CD4-positive, alpha-beta T cell treated with Interferon alpha-2 for 1 hour (primary cell): ENCODE data around the gene PDE8A.
A peak's percentile ranks its signal among the peaks of the same experiment; 100 is the strongest.
"Not testable (repeated sequence)": the region's sequence is repeated elsewhere in the genome, so short reads cannot be mapped to it uniquely, and the experiment has no call there.

Experiments used
- DNase-seq, 2 donors: peaks; one replicate each; pipeline ENCODE4 v3.0.0-alpha.2; 2020 to 2022

Gene PDE8A

DNA sequence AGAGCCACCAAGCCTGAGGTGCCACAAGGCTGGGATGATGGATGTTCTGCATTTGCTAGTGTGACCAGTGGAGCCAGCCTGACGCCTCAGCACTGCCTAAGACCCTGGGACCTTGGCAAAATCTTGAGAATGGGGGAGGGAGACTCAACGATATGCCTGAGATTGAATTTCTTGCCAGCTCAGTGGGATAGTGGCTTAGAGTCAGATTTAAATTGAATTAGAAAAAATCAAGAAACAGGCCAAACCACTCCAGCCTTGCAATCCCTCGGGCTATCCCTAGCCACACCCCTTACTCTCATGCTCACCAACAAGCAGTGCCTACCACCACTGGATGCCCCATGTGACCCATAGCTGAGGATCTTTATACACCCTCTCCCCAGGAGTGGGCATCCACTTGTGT lies 18.7 kb upstream of the PDE8A start:
- DNase-seq = no peak

DNA sequence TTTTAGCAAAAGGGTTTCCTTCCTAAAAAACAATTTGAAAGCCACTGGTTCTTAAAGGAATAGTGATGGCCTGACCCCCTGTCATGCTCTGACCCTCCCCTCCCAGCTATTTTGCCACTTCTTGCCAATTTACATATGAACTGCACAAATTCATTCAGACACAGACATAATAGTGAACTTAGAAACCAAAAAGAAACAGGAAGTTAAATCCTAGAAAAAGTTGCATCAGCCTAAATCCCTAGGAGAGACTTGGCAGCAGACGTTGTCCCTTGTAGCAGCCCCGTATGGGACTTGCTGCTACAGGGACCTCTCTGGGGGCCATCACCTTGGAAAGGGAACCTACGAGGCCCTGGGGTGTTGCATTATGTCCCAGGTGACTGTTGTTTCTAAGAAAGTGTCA lies 14.3 kb upstream of the PDE8A start:
- no peak for DNase-seq

DNA sequence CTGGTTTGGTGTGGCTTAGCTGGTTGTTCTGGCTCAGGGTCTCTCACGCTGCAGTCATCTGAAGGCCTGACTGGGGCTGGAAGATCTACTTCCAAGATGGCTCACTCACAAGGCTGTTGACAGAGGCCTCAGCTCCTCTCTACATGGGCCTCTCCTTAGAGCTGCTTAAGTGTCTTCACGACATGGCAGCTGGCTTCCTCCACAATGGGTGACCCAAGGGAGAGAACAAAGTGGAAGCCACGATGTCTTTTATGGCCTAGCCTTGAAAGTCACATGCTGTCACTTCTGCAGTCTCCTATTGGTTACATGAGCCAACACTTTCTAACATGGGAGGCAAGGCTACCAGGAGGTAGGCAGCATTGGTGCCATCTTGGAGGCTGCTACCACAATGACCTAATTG lies 13.4 kb upstream of the PDE8A start:
- DNase-seq = no peak

DNA sequence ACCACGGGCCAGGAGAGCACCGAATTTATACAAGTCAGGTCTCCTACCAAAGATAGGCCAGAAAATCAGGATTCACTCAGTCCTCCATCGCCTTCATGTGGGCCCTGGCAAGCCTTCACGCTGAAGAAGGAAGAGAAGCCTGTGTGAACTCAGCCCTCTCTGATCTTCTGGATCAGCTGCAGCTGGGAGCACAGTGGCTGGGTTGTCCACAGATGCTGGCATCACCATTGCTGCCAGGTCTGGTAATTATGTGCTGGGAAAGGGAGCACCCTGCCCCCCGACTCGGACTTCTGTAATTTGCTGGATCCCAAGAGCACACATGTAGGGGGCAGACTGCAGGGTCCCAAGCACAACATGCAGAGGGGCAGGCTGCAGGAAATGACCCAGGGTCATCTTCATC lies 12.4 kb upstream of the PDE8A start:
- no peak for DNase-seq

DNA sequence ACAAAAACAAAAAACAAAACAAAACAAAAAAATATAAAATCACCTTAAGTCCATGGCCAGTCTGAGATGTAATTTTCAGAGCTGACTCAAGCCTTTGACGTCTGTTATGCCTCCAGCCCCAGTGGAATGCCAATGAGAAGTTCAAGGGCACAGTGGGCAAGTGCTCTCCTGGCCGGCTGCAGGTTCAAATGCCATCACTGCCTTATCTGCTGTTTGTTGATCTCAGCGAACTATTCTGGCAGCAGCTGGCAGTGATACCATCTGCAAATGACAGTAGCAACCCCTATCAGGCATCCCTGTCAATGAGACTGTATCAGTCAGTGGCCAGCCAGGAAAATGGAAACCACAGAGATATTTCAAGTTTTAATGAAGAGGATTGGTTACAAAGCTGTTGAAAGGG lies 10.8 kb upstream of the PDE8A start:
- no peak for DNase-seq

DNA sequence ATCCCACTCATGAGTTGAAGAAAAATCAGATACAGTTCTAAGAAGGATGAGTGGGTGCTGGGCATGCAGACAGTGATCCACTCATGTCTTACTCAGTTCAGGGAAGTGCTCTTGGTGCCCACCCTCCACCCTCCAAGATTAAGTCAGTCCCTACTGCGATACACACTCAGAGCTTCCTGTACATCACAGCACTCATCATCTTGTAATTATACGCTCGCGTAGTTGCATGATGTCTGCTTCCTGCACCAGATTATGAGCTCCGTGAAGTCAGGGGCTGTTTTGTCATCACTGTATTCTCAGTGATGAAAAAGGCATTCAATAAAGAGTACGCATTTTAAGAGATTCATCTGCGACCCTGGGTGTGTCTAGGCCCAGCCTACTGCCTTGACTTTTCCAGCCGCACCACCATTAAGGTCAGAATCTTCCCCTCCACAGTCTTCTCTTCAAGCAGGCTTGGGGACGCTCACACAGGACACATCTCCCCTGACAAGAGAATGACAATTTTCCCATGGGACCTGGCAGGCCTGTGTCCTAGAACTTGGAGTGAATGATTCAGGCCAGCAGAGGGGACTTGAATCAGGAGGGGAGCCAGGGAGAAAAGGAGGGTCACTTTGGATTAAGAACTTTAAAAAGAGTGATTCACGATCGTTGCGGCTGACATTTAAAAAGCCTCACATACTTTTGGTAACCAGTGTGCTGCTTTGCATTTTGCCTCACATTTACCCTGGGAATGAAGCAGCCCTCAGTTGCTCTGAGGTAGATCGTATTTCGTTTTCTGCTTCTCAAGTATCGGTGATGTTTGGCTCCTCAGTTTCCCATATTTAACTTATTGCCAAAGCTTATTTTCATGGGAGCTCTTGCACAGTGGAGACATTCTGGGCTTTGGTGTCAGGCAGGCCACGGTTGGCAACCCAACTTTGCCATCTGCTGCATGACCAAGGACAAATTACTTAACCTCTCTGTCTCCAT lies 7.9 kb upstream of the PDE8A start:
- DNase-seq = no peak

DNA sequence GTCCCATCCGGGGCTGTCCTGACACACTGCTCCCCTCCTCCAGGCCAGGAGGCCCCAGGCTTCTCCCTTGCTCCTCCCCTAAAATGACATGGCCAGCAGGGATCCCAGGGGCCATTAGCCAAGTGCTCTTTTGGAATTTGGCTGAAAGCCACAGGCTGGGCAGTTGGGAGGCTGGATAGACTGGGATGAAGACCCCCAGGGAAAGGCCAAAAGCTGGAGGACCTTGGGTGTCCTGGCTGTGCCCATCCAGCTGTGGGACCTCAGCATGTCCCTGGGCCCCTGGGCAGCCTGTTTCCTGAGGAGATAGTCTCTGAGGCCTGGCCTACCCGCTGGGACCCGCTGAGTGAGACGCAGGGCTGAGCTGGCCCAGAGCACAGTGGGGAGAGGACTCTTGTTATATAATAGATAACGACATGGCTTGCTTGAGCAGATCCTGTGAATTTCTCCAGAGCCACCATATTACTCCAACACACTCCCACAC lies 5.7 kb upstream of the PDE8A start:
- no peak for DNase-seq

DNA sequence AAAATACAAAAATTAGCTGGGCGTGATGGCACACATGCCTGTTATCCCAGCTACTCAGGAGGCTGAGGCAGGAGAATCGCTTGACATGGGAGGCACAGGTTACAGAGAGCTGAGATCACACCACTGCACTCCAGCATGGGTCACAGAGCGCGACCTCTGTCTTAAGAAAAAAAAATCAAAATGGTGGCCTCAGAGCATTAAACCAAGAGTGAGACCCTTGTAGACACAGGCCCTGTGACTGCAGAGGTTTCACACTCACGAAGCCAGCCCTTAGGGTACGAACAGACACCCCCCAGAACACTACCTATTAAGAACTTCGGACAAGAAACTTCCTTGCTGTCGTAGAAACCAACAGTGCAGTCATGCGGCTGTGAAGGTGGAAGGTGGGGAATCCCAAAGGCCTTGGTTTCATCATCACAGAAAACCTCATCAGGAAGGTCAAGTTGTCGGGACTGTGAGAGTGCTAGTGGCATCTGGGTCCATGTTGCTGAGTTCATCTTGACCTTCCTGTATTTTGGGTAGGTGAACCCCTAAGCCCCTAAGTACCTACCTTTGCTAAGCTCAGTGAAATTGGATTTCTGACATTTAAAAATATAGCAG lies 4.8 kb upstream of the PDE8A start:
- no peak for DNase-seq

DNA sequence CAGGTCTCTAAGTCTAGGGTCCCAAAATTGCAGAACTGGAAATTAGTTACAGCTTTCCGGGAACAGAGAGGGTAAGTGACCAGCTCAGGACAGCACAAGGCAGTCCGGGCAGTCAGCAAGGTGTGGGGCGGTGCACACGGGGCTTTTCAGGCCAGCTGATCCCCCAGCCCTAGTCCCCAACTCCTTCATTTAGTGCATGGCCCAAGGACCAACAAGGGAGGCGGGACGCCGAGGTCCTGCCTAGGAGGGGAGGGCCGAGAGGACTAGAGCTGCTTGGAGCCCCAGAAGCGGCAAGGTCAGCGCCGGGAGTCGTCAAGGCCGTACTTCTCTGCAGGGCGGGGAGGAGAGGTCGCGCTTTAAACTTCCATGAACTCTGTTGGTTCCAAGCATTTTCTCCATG lies 2.0 kb upstream of the PDE8A start:
- no peak for DNase-seq

DNA sequence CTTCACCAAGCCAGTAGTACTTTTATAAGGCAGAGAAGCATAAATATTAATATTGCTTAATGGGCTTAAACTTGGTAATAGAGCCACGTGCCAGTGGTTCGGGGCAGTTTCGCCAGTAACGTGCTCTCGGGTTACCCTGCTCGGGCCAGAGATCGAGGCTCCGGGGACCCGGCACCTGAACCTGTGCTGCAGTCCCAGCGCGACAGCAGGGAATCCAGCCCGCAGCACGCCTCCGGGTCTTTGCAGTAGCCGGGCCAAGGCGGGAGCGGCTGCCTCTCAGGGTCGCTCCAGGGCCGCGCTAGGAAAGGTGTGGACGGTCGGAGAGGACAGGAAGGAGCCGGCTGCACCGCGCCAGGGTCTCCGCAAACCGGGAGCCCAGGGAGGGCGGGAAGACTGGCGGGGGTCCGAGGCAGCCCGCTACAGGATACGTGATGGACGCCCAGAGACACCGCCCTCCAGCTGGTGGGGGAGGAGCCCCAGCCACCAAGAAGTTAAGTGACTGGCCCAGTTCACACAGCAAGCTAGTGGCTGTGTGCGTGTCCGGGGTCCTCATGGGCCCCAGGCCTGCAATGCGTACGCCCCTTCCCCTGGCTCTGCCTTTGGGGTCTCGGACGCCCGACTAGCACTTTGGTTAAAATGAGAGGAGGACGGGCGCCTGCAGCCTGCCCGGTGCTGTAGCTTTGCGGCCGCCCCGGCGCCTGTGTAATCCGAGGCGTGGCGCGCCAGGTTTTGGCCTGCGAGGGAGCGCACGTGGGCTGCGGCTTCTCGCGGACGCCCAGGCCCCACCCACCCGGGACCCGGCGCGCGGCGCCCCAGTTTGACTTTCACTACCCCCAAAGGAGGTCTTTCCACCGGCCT lies 1.2 kb upstream of the PDE8A start:
- DNase-seq = peak; percentile 81 to 90

DNA sequence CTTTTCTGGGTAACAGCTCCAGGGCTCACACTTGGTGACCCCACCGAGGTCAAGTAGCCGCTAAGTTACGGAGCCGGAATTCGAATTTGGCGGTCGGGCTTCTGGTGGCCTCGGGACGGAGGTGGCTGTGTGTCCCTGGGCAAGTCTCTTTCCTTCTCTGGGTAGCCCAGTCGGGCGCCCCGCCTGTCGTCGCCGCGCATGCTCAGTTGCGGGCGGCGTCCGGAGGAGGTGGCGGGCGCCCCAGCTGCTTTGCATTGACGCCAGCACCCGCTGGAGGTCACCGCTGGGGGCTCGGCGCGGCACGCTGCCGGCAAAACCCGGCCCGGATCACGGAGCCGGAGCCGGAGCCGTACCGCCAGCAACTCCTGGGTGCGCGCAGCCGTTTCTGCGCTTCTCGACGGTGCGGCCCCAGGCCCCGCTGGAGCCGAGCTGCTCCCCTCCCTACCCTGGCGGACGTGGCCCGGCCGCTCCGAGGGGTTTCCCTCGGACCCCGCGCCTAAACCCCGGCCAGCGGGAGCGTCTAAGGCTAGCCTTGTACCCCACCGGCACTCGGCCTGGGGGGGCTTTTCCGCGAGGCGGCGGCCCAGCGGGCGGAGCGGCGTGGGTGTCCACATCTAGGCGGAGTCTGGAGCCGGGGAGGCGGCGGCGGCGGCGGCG lies 474 bp upstream of the PDE8A start:
- DNase-seq = peak; percentile 96 to 97

DNA sequence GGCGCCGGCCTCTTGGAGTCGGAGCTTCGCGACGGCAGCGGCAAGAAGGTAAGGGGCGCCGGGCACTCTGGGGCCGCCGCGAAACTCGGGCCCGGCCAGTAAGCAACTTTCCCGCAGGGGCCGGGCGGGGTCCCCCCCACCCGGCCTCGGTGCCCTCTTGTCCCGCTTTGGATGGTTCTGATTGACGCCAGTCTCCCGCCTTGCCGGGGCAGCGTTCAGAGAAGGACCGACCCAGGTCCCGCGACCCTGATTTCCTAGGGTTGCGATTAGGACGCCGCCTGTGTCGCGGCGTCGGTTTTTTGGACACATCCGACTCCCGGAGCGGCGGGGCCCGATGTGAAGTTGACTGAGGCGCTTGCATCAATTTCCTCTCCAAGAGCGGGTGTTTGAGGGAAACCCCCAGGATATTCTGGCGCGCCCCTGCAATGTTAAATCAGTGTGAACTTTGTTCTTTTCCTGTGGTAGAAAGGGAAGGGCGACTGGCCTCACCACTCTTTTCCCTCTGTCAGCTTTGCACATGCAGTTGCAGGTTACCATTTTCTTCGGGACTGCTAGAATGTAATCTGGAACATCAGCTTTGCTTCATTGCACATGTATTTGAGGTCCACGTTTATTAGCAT lies 755 bp downstream of the PDE8A start:
- DNase-seq = peak; percentile 52 to 71

DNA sequence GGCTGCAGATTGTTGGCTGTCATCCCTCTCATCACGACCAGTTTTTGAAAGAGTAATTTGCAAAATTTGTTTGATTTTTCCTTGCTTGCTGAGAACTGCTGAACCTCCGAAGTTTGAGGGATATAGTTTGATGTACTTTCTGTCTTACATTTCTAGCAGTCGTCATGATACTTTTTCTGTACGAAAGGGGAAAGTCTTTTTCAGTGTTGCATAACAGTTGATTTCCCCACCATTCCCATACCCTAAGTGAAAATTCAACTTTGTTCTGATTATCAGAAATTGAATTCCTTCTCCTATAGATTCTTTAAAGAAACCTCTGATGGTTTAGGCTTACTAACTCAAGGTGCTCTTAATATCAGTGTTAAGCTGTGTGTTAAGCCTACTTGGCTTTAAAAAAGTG lies 1.6 kb downstream of the PDE8A start:
- DNase-seq = no peak

DNA sequence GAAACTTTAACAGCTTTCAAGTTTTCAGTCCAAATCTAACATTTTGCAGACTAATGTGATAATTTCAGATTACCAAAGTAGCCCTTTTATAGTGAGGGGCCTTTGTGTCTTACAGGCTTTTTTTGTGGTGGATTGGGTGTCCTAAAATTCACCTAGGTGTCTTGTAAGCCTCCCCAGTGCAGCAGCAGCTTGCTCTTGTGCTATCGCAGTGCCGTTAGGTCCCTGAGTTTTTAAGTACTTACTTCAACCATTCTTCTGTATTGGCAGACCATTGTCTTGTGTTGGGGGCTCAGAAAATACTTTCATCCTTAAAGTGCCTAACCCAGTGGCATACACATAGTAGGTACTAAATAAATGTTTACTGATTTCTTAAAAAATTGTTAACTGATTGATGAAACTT lies 2.1 kb downstream of the PDE8A start:
- DNase-seq = no peak

DNA sequence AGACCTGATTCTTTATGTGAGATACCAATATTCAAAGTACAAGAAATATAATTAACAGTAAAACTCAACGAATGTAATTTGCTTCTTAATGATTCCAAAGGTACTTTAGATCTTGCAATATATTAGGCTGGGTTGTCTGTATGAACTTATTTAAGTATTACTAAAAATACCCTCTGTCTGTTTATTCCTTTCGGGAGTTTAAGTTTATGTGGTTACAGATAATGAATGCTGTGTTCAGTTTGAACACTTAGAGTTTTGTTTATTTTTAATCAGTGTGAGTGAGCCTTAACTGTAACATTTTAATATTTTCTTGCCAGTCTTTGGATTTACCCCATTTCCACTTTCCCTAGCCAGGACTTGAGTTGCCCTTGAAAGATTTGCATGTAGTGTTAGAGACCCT lies 3.5 kb downstream of the PDE8A start:
- DNase-seq = no peak

DNA sequence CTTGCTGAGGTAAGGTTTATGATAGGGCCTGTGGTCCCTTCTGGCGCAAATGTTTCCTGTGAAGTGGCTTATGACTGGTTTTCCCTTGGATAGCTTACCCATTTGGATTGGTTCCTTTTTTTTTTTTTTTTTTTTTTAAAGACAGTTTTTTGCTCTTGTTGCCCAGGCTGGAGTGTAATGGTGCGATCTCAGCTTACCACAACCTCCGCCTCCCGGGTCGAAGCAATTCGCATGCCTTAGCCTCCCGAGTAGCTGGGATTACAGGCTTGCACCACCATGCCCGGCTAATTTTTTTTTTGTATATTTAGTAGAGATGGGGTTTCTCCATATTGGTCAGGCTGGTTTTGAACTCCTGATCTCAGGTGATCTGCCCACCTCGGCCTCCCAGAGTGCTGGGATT lies 5.7 kb downstream of the PDE8A start:
- DNase-seq = not testable (repeated sequence)

DNA sequence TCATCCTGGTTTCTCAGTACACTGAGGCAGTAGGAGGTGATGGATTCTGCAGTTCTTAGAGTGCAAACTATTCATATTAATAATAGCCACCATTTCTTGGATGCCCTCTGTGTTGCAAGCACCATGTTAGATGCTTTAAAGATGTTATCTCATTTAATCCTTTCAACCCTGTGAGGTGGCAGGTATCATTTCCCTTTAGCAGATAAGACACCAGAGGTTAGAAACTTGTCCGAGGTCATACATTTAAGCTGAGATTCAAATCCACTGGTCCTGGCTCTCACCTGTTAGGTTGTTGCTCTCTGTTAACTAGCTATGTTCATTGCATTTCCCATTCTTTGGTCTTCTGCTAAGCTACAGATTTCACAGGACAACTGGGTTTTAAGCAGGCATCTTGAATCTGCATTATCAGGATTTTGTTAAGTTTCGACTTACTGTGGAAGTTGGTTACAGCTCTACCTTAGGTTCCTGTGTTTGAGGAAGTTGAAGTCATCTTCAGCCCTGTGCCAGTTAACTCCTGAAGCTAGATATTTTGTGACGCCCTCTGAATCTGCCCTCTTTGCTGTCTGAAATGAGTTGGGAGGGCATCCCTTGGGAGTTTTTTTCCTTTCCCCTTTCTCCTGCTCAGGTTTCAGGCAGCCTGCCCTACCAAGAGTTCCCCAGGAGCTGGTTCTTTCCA lies 6.4 kb downstream of the PDE8A start:
- DNase-seq = peak in 1 of 2 donors; percentile 46

DNA sequence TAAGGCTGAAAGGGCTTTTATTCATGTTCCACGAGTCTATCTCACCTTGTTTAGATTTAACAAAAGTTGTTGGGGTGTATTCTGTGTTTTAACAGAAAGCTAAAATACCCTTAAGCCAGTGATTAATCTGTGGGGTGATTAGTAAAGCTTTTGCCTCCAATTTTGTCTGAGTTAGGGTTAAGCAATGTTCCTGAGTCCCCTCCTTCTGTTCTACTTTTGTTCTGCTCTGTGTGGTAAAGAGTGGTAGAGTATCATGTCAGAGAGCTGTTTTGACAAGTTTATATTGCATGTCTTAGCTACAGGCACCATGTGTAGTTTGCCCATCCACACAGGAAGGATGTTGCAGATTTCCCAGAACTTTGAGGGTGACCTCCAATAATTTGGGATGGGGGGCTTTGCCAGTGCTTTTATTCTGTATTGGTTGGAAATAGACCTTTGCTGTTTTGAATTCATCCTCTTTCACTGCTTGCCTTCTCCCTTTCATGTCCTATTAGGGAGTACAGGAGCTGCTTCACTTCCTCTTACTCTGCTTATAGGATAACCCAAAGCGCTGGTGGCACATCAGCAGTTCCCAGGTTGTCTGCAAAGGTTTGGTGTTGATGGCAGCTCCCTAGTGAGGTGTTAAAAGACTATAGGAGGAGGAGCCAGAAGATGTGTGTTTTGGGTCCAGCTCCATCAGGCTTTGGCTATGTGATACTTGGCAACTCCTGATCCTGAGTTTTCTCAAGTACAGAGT lies 7.4 kb downstream of the PDE8A start:
- DNase-seq = no peak

DNA sequence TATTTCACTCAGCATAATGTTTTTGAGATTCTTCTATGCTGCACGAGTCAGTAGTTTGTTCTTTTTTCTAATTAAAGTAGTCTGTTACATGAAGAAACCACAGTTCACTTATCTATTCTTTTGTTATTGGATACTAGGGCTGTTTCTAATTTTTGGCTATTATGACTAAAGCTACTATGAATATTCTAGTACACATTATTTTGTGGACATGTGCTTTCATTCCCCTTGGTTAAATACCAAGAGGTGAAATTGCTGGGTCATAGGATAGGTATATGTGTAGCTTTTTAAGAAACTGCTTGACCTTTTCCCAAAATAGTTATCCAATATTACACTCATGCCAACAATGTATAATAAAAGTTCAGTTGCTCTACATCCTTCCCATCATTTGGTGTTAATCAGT lies 8.9 kb downstream of the PDE8A start:
- no peak for DNase-seq

DNA sequence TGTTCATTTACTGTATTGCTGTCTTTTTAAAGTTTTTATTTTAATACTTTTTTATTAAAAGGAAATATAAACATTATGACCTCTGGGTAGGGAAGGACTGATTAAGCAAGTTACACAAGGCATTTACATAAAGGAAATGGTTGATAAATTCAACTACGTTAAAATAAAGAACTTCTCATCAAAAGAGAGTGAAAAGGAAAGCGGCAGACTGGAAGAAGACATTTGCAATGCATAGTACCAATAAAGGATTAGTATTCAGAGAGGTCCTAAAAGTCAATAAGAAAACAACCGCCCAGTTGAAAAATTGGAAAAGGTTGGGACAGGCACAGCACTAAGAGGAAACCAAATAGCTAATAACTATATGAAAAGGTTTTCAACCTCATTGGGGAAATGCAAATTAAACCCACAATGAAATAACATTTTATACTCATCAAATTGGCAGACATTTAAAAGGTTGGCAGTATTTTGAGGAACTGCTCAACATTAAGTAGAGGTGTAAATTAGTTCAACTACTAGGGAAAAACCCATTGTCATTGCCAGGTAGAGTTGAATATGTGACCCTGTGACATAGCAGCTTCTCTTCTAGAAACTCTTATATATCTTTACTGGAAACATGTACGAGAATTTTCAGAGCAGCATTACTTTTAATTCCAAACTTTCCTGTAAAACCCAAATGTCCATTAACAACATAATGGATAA lies 9.5 kb downstream of the PDE8A start:
- no peak for DNase-seq
